ENCODE data around the gene AQP2. TPM values are rescaled to one million over a fixed set of nuclear protein-coding genes. Genes with fewer than 3 reads are reported as not detected.

Gene AQP2
- total RNA-seq, 6 experiments from 2014 or later = not detected

GRCh38 chr12:49924628-49925246 is 25.8 kb upstream of the AQP2 start:
- no peak for TF ChIP-seq POLR2A (IDR thresholded peaks at IDR 0.05)
- no peak overlapping the region for H3K4me3 ChIP-seq
- H3K27ac ChIP-seq = no peak overlapping the region
- H3K27me3 ChIP-seq = no peaks in the 10 kb centered on the region
- no peaks in the 10 kb centered on the region for H3K36me3 ChIP-seq
- DNase-seq (no peak), ATAC-seq (no peak)
- H3K9me3 ChIP-seq = no peaks in the 10 kb centered on the region
- H3K4me1 ChIP-seq = no peaks in the 10 kb centered on the region
- intact Hi-C loops (cut with DNase I) = no loop called here
- 94% methylated on average over 7 of the region's 7 CpGs for WGBS (ENCODE audit: insufficient coverage, low coverage, low lambda C conversion rate, missing lambda C conversion rate)

GRCh38 chr12:49925433-49926204 is 24.9 kb upstream of the AQP2 start:
- ATAC-seq (no peak), DNase-seq (no peak)
- intact Hi-C loops (cut with DNase I) = no loop called here
- no peaks in the 10 kb centered on the region for H3K27me3 ChIP-seq
- TF ChIP-seq POLR2A (IDR thresholded peaks at IDR 0.05) (no peak), CTCF (IDR thresholded peaks at IDR 0.05) (no peak)
- H3K4me3 ChIP-seq = no peak overlapping the region
- no peaks in the 10 kb centered on the region for H3K9me3 ChIP-seq
- 65% methylated on average over 3 of the region's 11 CpGs for WGBS (ENCODE audit: insufficient coverage, low coverage, low lambda C conversion rate, missing lambda C conversion rate)
- no peak overlapping the region for H3K27ac ChIP-seq
- no peaks in the 10 kb centered on the region for H3K36me3 ChIP-seq
- no peaks in the 10 kb centered on the region for H3K4me1 ChIP-seq

GRCh38 chr12:49928471-49928870 is 22.1 kb upstream of the AQP2 start:
- TF ChIP-seq CTCF (IDR thresholded peaks at IDR 0.05) (no peak), POLR2A (IDR thresholded peaks at IDR 0.05) (no peak)
- H3K36me3 ChIP-seq = no peaks in the 10 kb centered on the region
- H3K4me3 ChIP-seq = no peak overlapping the region

GRCh38 chr12:49929581-49929980 is 21.0 kb upstream of the AQP2 start:
- Histone ChIP-seq H3K27ac (no peak overlapping the region), H3K4me1 (no peaks in the 10 kb centered on the region), H3K36me3 (no peaks in the 10 kb centered on the region), H3K4me3 (no peak overlapping the region), H3K9me3 (no peaks in the 10 kb centered on the region), H3K27me3 (no peaks in the 10 kb centered on the region)
- WGBS (ENCODE audit: insufficient coverage, low coverage, low lambda C conversion rate, missing lambda C conversion rate) = 47% methylated on average over 3 of the region's 7 CpGs
- DNase-seq (no peak), ATAC-seq (no peak)
- intact Hi-C loops (cut with DNase I) = no loop called here
- TF ChIP-seq CTCF (IDR thresholded peaks at IDR 0.05) = no peak
- no peak for TF ChIP-seq POLR2A (IDR thresholded peaks at IDR 0.05)

More at GRCh38 chr12:49928471-49928870, 22.1 kb upstream of the AQP2 start:
- H3K27ac ChIP-seq = no peak overlapping the region
- ATAC-seq = no peak
- H3K27me3 ChIP-seq = no peaks in the 10 kb centered on the region
- H3K9me3 ChIP-seq = no peaks in the 10 kb centered on the region
- intact Hi-C loops (cut with DNase I) = no loop called here
- DNase-seq = no peak
- WGBS (ENCODE audit: insufficient coverage, low coverage, low lambda C conversion rate, missing lambda C conversion rate) = 74% methylated on average over 4 of the region's 6 CpGs
- H3K4me1 ChIP-seq = no peaks in the 10 kb centered on the region
